KMS-11 (cell line): ENCODE results near the gene CHST8.

Experiments
- H2AFZ ChIP-seq: fragments of 200-600 bp; sonication (generic); 2 replicates; pipeline ENCODE4 v1.6.1; 2016; ENCODE audit warnings: antibody characterized with exemption, mixed run types, low read depth
- H3K27ac ChIP-seq: fragments of 200-600 bp; sonication (generic); 2 replicates; pipeline ENCODE4 v1.6.1; 2016; ENCODE audit warnings: mild to moderate bottlenecking, mixed run types
- H3K27me3 ChIP-seq: fragments of 200-600 bp; sonication (generic); 2 replicates; pipeline ENCODE4 v1.6.1; 2017; ENCODE audit warnings: mild to moderate bottlenecking, low read depth, mixed run types, moderate library complexity; ENCODE audit not compliant: insufficient read depth
- H3K36me3 ChIP-seq: fragments of 200-600 bp; sonication (generic); 2 replicates; pipeline ENCODE4 v1.6.1; 2017; ENCODE audit warnings: mild to moderate bottlenecking, mixed run types; ENCODE audit not compliant: insufficient read depth
- H3K4me1 ChIP-seq: fragments of 200-600 bp; sonication (generic); 2 replicates; pipeline ENCODE4 v1.6.1; 2016; ENCODE audit warnings: mild to moderate bottlenecking, low read depth, mixed run types; ENCODE audit not compliant: poor library complexity, severe bottlenecking
- H3K4me2 ChIP-seq: fragments of 200-600 bp; sonication (generic); 2 replicates; pipeline ENCODE4 v1.7.0; 2016; ENCODE audit warnings: mild to moderate bottlenecking, mixed run types
- H3K4me3 ChIP-seq: fragments of 200-600 bp; sonication (generic); IDR thresholded peaks from 2 replicates; pipeline ENCODE4 v1.6.1; 2017; ENCODE audit warnings: low read depth, low read length, mixed read lengths; ENCODE audit not compliant: insufficient read depth
- H3K79me2 ChIP-seq: fragments of 200-600 bp; sonication (generic); 2 replicates; pipeline ENCODE4 v1.6.1; 2016; ENCODE audit warnings: low read depth, mixed run types; ENCODE audit not compliant: insufficient read depth
- H3K9ac ChIP-seq: fragments of 200-600 bp; sonication (generic); 2 replicates; pipeline ENCODE4 v1.6.1; 2016; ENCODE audit warnings: mild to moderate bottlenecking, mixed run types
- H4K20me1 ChIP-seq: fragments of 200-600 bp; sonication (generic); 2 replicates; pipeline ENCODE4 v1.6.1; 2016; ENCODE audit warnings: mild to moderate bottlenecking, mixed run types; ENCODE audit not compliant: insufficient read depth
- CTCF ChIP-seq: fragments of 200-600 bp; sonication (generic); conservative IDR thresholded peaks from 2 replicates; pipeline ENCODE4 v1.6.1; 2017; ENCODE audit warnings: low read depth, mild to moderate bottlenecking, antibody characterized with exemption, low read length, moderate library complexity, mixed read lengths

The CHST8 gene

GRCh38 chr19:33610588-33610987 lies 11.2 kb upstream of the CHST8 start:
- no peaks in the 10 kb centered on the region for H3K79me2 ChIP-seq
- no peak for TF ChIP-seq CTCF

GRCh38 chr19:33612928-33613619 lies 8.7 kb upstream of the CHST8 start:
- Histone ChIP-seq H3K27ac (no peak overlapping the region), H3K9ac (no peak overlapping the region), H4K20me1 (no peaks in the 10 kb centered on the region), H2AFZ (no peak overlapping the region), H3K4me2 (no peak overlapping the region), H3K36me3 (no peaks in the 10 kb centered on the region), H3K79me2 (no peaks in the 10 kb centered on the region), H3K27me3 (no peaks in the 10 kb centered on the region), H3K4me3 (no peak overlapping the region), H3K4me1 (no peaks in the 10 kb centered on the region)
- TF ChIP-seq CTCF, result no peak

More at GRCh38 chr19:33610588-33610987, 11.2 kb upstream of the CHST8 start:
- H3K9ac ChIP-seq, result no peak overlapping the region
- no peak overlapping the region for H3K27ac ChIP-seq
- no peak overlapping the region for H3K4me2 ChIP-seq
- H4K20me1 ChIP-seq, result no peaks in the 10 kb centered on the region
- H3K36me3 ChIP-seq, result no peaks in the 10 kb centered on the region
- no peaks in the 10 kb centered on the region; the same call in 1 of the 2 replicates for H3K27me3 ChIP-seq
- no peaks in the 10 kb centered on the region for H3K4me1 ChIP-seq
- H2AFZ ChIP-seq, result no peak overlapping the region
- no peak overlapping the region for H3K4me3 ChIP-seq

GRCh38 chr19:33613620-33614000 lies 8.1 kb upstream of the CHST8 start:
- no peak overlapping the region for H3K4me2 ChIP-seq
- no peak overlapping the region for H3K27ac ChIP-seq
- no peaks in the 10 kb centered on the region for H4K20me1 ChIP-seq
- no peaks in the 10 kb centered on the region for H3K36me3 ChIP-seq
- H3K27me3 ChIP-seq, result peaks cover 3% of the 10 kb centered on the region; the same call in 1 of the 2 replicates
- H3K79me2 ChIP-seq, result no peaks in the 10 kb centered on the region
- H3K4me3 ChIP-seq, result no peak overlapping the region
- no peak for TF ChIP-seq CTCF
- no peak overlapping the region for H2AFZ ChIP-seq
- H3K4me1 ChIP-seq, result no peaks in the 10 kb centered on the region
- no peak overlapping the region for H3K9ac ChIP-seq

- Histone ChIP-seq H3K79me2 (no peaks in the 10 kb centered on the region), H2AFZ (no peak overlapping the region), H4K20me1 (no peaks in the 10 kb centered on the region), H3K4me1 (no peaks in the 10 kb centered on the region), H3K36me3 (no peaks in the 10 kb centered on the region), H3K27me3 (peaks cover 6% of the 10 kb centered on the region; the same call in 1 of the 2 replicates), H3K27ac (no peak overlapping the region), H3K4me2 (no peak overlapping the region), H3K9ac (no peak overlapping the region), H3K4me3 (no peak overlapping the region)
- no peak for TF ChIP-seq CTCF
Measured at GRCh38 chr19:33616346-33616745, 5.4 kb upstream of the CHST8 start.
